A172 (cell line): ENCODE results near the gene SEC14L2. TPM values are rescaled to one million over a fixed set of nuclear protein-coding genes. Genes with fewer than 3 reads are reported as not detected.
"Not testable (repeated sequence)": the region's sequence is repeated elsewhere in the genome, so short reads cannot be mapped to it uniquely, and the experiment has no call there.

ENCODE experiments used
- DNase-seq: peaks from one replicate; pipeline ENCODE4 v3.0.0-alpha.2; 2015; ENCODE audit warnings: low spot score
- total RNA-seq: library from RNA; depleted of rRNA; stranded (reverse); fragments of >200 nt; shearing (Covaris generic); gene quantifications from 2 replicates; pipeline ENCODE4 v1.2.3, GENCODE V29; 2014

The SEC14L2 gene
- total RNA-seq, 1 experiment from 2014 or later, result 5.4 TPM

- DNase-seq, result no peak
Measured at GRCh38 chr22:30375312-30375849, 21.4 kb upstream of the SEC14L2 start.

GRCh38 chr22:30380011-30380410 is 16.8 kb upstream of the SEC14L2 start:
- no peak for DNase-seq

GRCh38 chr22:30381264-30381663 is 15.6 kb upstream of the SEC14L2 start:
- no peak for DNase-seq

- DNase-seq, result no peak
Measured at GRCh38 chr22:30382340-30382739, 14.5 kb upstream of the SEC14L2 start.

- DNase-seq, result no peak
Measured at GRCh38 chr22:30383061-30383460, 13.8 kb upstream of the SEC14L2 start.

- no peak for DNase-seq
Measured at GRCh38 chr22:30385942-30386341, 10.9 kb upstream of the SEC14L2 start.

GRCh38 chr22:30386608-30386959 is 10.2 kb upstream of the SEC14L2 start:
- DNase-seq, result no peak

- peak; percentile 34 for DNase-seq
Measured at GRCh38 chr22:30386960-30387827, 9.6 kb upstream of the SEC14L2 start, which contains the start of gene RNF215. Gene RNF215, minus strand, starts transcription at chr22:30387411. Its CDS starts 98 bp downstream, at chr22:30387313.

GRCh38 chr22:30390974-30391691 is 5.7 kb upstream of the SEC14L2 start:
- peak; percentile 57 for DNase-seq

GRCh38 chr22:30392661-30393321 is 4.0 kb upstream of the SEC14L2 start:
- DNase-seq, result no peak

- DNase-seq, result no peak
Measured at GRCh38 chr22:30393322-30393680, 3.5 kb upstream of the SEC14L2 start.

- no peak for DNase-seq
Measured at GRCh38 chr22:30393885-30394284, 2.9 kb upstream of the SEC14L2 start.

GRCh38 chr22:30397656-30398635 is 1.1 kb downstream of the SEC14L2 start:
- no peak for DNase-seq

- no peak for DNase-seq
Measured at GRCh38 chr22:30398685-30399680, 2.2 kb downstream of the SEC14L2 start.

- DNase-seq, result no peak
Measured at GRCh38 chr22:30399718-30400117, 2.9 kb downstream of the SEC14L2 start.

GRCh38 chr22:30400159-30400558 is 3.3 kb downstream of the SEC14L2 start:
- DNase-seq, result no peak

- DNase-seq, result not testable (repeated sequence)
Measured at GRCh38 chr22:30401024-30401423, 4.2 kb downstream of the SEC14L2 start.

- DNase-seq, result no peak
Measured at GRCh38 chr22:30402028-30402765, 5.4 kb downstream of the SEC14L2 start.

- DNase-seq, result not testable (repeated sequence)
Measured at GRCh38 chr22:30402766-30403104, 5.9 kb downstream of the SEC14L2 start.
